WTC11 (cell line): ENCODE data around the gene IL21R.

ENCODE experiments used
- CTCF ChIP-seq: fragments of 200-600 bp; IDR thresholded peaks from 2 replicates; pipeline ENCODE4 v1.8.0; 2022; ENCODE audit warnings: antibody characterized with exemption
- PRDM15 ChIP-seq: sonication (generic); formaldehyde crosslinking; IDR thresholded peaks from 2 replicates; pipeline ENCODE4 v1.8.0; 2022; ENCODE audit warnings: missing genetic modification reagents
- RELA ChIP-seq: sonication (generic); formaldehyde crosslinking; IDR thresholded peaks from 2 replicates; pipeline ENCODE4 v1.8.1; 2022; ENCODE audit warnings: missing genetic modification reagents, mild to moderate bottlenecking, borderline replicate concordance
- SP1 ChIP-seq: sonication (generic); formaldehyde crosslinking; conservative IDR thresholded peaks from 2 replicates; pipeline ENCODE4 v1.8.1; 2022; ENCODE audit warnings: missing genetic modification reagents
- ZNF121 ChIP-seq: sonication (generic); formaldehyde crosslinking; IDR thresholded peaks from 2 replicates; pipeline ENCODE4 v1.8.0; 2023; ENCODE audit warnings: missing genetic modification reagents

DNA sequence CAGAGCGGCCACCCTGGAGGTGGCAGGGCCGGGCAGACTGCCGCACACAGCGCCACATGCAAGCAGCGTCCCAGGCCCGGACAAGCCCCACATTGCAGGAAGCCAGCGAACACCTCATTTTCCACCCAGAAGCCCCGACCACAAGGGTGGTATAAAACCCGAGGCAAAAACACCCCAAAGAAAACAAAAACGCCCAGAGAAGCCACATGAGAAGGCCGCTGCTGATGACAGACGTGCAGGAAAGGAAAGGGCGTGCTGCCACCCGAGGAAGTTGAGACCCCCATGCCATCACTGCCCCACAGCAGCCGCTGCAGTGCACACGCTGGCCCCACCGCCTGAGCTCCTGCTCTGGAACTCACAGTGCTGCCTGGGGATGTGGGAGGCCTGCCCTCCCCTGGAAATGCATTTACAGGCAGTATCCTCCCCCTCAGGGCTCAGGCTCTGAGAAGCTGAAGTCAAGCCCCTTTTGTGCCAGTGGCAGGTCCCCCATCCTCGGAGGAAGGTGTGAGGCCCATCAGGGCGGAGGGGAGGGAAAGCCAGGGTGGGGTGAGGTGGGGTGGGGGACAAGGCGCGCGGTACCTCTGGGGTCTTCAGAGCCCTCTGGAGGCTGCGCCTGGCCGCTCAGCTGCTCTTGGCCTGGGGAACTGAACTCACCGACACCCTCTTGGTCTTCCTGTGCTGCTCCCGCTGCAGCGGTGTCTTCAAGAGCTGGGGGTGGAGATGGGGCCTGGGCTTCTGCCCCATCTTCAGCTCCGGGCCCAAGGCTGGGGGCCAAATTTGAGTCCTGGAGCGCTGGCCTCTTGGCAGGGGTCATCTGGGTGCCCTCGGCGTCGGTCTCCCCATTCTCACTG, 62.0 kb downstream of the IL21R start:
- no peak for TF ChIP-seq RELA (CRISPR knock-in tag)
- no peak for TF ChIP-seq CTCF
- TF ChIP-seq SP1 (CRISPR knock-in tag), result no peak
- TF ChIP-seq PRDM15 (CRISPR knock-in tag), result no peak
- no peak for TF ChIP-seq ZNF121
